ENCODE measurements around the gene ANAPC2. TPM values are rescaled to one million over a fixed set of nuclear protein-coding genes. Genes with fewer than 3 reads are reported as not detected.

The ANAPC2 gene
- total RNA-seq, 1 experiment from 2014 or later: 49.4 TPM

DNA sequence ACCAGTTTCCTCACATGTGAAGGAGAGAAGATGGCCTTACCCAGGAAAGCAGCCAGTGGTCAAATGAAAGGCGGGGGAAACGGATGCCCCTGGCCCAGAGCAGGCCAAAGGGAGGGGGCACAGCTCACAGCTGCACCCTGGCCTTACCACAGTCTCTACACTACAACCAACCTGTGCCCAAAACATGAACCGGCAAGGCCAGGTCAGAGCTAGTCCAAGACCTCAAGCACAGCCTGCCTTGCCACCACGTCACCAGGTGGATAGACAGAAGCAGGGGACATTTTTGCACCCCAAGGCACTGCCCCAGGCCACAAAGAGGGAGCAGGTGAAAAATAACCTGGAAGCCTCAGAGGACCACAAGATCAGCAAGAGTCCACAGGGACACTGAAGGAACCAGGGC is 44.9 kb downstream of the ANAPC2 start:
- no TSS peak for BruUV-seq (replicated peaks)
- no peak for DNase-seq
- no peak overlapping the region for H3K4me3 Mint-ChIP-seq (ENCODE audit: low read depth, unreplicated experiment)
- CTCF ChIA-PET: no interaction called here
- intact Hi-C loops (cut with micrococcal nuclease; ENCODE audit: unreplicated experiment): no loop called here
- H3K27me3 Mint-ChIP-seq (ENCODE audit: unreplicated experiment): peaks cover 76% of the 10 kb centered on the region
- no peak overlapping the region for H3K27ac Mint-ChIP-seq (ENCODE audit: unreplicated experiment)
- H3K4me1 Mint-ChIP-seq (ENCODE audit: low read depth, unreplicated experiment): no peaks in the 10 kb centered on the region
- H3K9me3 Mint-ChIP-seq (ENCODE audit: low read depth, unreplicated experiment): no peaks in the 10 kb centered on the region
- H3K36me3 Mint-ChIP-seq (ENCODE audit: insufficient read depth, unreplicated experiment): no peaks in the 10 kb centered on the region
- TF ChIP-seq, protein P1, sequence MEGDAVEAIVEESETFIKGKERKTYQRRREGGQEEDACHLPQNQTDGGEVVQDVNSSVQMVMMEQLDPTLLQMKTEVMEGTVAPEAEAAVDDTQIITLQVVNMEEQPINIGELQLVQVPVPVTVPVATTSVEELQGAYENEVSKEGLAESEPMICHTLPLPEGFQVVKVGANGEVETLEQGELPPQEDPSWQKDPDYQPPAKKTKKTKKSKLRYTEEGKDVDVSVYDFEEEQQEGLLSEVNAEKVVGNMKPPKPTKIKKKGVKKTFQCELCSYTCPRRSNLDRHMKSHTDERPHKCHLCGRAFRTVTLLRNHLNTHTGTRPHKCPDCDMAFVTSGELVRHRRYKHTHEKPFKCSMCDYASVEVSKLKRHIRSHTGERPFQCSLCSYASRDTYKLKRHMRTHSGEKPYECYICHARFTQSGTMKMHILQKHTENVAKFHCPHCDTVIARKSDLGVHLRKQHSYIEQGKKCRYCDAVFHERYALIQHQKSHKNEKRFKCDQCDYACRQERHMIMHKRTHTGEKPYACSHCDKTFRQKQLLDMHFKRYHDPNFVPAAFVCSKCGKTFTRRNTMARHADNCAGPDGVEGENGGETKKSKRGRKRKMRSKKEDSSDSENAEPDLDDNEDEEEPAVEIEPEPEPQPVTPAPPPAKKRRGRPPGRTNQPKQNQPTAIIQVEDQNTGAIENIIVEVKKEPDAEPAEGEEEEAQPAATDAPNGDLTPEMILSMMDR (IDR thresholded peaks at IDR 0.05; ENCODE audit: unreplicated experiment): no peak

DNA sequence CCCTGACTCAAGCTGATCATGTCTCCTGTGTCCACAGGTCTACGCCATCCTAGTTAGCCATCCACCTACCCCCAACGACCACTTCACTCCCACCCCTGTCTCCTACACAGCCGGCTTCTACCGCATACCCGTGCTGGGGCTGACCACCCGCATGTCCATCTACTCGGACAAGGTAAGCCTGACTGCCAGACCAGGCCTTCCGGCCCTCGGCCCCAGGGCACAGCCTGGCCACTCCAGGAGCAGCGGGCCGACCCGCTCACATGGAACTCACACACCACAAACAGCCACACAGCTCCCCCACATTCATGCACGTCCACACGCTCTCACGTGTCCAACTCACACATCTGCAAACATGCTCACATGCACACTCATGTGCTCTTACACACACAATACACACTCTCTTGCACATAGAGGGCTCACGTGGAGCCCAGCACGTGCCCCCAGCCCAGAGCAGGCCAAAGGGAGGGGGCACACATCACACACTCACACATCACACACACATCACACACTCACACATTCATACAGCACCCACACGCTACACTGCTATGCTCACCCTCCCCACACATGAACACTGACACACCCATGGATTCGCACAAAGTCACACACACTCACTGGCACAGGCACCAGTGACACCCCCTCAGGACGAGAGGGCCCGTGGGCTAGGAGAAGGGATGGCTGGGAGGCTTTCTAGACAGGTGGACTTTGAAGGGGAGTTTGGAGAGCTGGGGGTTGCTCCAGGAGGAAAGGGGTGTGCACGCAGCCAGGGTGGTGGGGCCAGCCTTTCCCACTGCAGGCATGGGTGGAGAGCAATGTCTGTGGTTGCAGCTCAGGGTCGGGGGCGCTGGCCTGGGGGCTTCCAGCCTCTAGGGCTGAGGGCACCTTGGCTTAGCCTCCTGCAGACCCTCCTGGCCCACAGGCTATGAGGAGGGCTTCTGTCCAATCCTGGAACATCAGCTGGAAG is 46.1 kb downstream of the ANAPC2 start:
- no peaks in the 10 kb centered on the region for H3K36me3 Mint-ChIP-seq (ENCODE audit: insufficient read depth, unreplicated experiment)
- H3K9me3 Mint-ChIP-seq (ENCODE audit: low read depth, unreplicated experiment): no peaks in the 10 kb centered on the region
- no peak for DNase-seq
- H3K27ac Mint-ChIP-seq (ENCODE audit: unreplicated experiment): no peak overlapping the region
- H3K4me3 Mint-ChIP-seq (ENCODE audit: low read depth, unreplicated experiment): no peak overlapping the region
- no TSS peak for BruUV-seq (replicated peaks)
- peaks cover 77% of the 10 kb centered on the region for H3K27me3 Mint-ChIP-seq (ENCODE audit: unreplicated experiment)
- intact Hi-C loops (cut with micrococcal nuclease; ENCODE audit: unreplicated experiment): no loop called here
- CTCF ChIA-PET: no interaction called here
- no peaks in the 10 kb centered on the region for H3K4me1 Mint-ChIP-seq (ENCODE audit: low read depth, unreplicated experiment)
- TF ChIP-seq, protein P1 (IDR thresholded peaks at IDR 0.05; ENCODE audit: unreplicated experiment): no peak

DNA sequence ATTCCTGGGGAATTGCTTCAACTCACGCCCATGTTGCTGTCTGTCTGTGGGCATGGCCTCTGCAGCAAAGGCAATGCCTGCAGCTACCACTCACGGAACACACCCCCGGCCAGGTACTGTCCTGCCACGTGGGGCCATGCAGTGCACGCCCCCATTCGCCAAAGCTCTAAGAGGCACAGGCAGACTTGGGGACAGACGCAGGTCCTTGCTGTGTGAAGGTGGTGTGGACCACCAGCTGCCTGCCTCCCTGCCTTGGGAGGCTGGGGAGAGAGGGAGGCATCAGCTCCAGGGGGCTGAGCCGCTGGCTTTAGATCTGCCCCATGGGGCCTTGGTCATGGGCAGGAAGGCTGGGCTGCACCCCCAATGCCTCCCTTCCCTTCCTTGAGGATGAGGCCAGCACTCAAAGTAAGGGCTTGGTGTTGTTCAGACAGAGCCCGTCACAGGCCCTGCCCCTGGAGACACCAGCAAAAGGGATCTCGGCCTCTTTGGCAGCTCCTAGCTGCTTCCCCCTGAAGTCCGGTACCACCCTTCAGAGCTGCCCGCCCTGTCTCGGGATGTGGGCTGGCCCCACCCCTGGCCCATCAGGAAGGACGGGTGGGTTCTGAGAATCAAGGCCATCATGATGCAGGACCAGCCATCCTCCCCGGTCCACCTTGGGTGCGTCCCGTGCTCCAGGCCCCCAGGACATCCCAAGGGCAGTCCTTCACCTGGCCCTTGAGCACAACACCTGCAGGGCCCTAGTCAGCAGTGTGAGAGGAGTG is 47.1 kb downstream of the ANAPC2 start:
- peaks cover 71% of the 10 kb centered on the region for H3K27me3 Mint-ChIP-seq (ENCODE audit: unreplicated experiment)
- H3K4me3 Mint-ChIP-seq (ENCODE audit: low read depth, unreplicated experiment): no peak overlapping the region
- TF ChIP-seq, protein P1 (IDR thresholded peaks at IDR 0.05; ENCODE audit: unreplicated experiment): no peak
- CTCF ChIA-PET: no interaction called here
- no peaks in the 10 kb centered on the region for H3K4me1 Mint-ChIP-seq (ENCODE audit: low read depth, unreplicated experiment)
- DNase-seq: no peak
- no peaks in the 10 kb centered on the region for H3K36me3 Mint-ChIP-seq (ENCODE audit: insufficient read depth, unreplicated experiment)
- H3K9me3 Mint-ChIP-seq (ENCODE audit: low read depth, unreplicated experiment): no peaks in the 10 kb centered on the region
- intact Hi-C loops (cut with micrococcal nuclease; ENCODE audit: unreplicated experiment): no loop called here
- no TSS peak for BruUV-seq (replicated peaks)
- no peak overlapping the region for H3K27ac Mint-ChIP-seq (ENCODE audit: unreplicated experiment)

DNA sequence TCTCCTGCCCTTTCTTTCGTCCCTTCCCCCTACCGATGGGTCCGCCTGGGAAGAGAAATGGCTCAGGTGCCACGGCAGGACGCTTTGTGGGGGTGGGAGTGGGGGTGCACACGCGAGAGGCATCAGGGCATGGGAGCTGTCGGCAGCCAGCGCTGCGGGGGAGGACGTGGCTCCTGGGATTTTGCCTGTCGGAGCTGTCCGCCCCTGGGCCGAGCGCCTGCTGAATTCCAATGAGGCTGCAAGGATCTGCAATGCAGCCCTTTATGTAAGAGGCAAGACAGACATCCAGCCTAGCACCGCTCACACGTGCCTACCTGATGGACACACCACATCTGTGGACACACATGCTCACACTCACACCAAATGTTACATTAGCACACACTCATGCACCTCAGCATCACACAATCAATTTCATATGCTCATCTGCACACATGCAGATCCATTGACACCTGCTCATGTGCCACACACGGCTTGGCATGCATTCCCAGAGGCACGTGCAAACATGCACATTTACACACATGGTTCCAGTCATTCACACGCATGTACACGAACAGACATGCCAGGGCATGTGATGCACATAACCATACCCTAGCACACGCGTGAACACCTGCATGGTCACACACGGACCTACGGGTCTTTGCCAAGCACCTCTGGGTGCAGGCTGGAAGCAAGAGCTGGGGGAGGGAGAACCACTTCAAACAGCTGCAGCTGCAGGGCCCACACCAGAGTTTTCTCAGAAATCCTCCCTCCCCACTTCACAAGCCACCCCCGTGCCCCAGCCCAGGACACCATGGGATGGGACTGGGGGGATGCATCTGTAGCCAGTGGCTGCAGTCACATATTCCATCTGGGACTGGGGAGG is 48.0 kb downstream of the ANAPC2 start:
- TF ChIP-seq, protein P1 (IDR thresholded peaks at IDR 0.05; ENCODE audit: unreplicated experiment): no peak
- Mint-ChIP-seq H3K27me3 (ENCODE audit: unreplicated experiment) (peaks cover 73% of the 10 kb centered on the region), H3K9me3 (ENCODE audit: low read depth, unreplicated experiment) (no peaks in the 10 kb centered on the region), H3K36me3 (ENCODE audit: insufficient read depth, unreplicated experiment) (no peaks in the 10 kb centered on the region), H3K4me3 (ENCODE audit: low read depth, unreplicated experiment) (no peak overlapping the region), H3K4me1 (ENCODE audit: low read depth, unreplicated experiment) (no peaks in the 10 kb centered on the region), H3K27ac (ENCODE audit: unreplicated experiment) (no peak overlapping the region)
- DNase-seq: no peak
- intact Hi-C loops (cut with micrococcal nuclease; ENCODE audit: unreplicated experiment): no loop called here
- BruUV-seq (replicated peaks): no TSS peak
- CTCF ChIA-PET: no interaction called here

Measured in Calu3 (cell line).